ENCODE results near the gene GIMAP6. TPM values are rescaled to one million over a fixed set of nuclear protein-coding genes. Genes with fewer than 3 reads are reported as not detected.
"Not testable (repeated sequence)": the region's sequence is repeated elsewhere in the genome, so short reads cannot be mapped to it uniquely, and the experiment has no call there.

The GIMAP6 gene
- total RNA-seq, 4 donors from 2014 or later: 2.2 to 11.7 (median 6.9) TPM

GRCh38 chr7:150621376-150621775 is 10.8 kb downstream of the GIMAP6 start:
- Histone ChIP-seq H3K27ac (no peak overlapping the region), H3K36me3 (no peaks in the 10 kb centered on the region), H3K4me3 (no peak overlapping the region), H3K27me3 (no peaks in the 10 kb centered on the region), H3K4me1 (no peaks in the 10 kb centered on the region), H3K9me3 (no peaks in the 10 kb centered on the region)
- TF ChIP-seq POLR2AphosphoS5 (IDR thresholded peaks at IDR 0.05): no peak
- no peak for TF ChIP-seq EP300 (IDR thresholded peaks at IDR 0.05; ENCODE audit: low read depth)
- whole genome bisulfite sequencing, 2 donors (ENCODE audit: low coverage in 1 of 2): 91% methylated on average over 1 of the region's 1 CpG; no CpG with 5 or more reads in 1 of the 2 donors
- in situ Hi-C loops (cut with MboI; ENCODE audit: low pct_ligation_motif_present in 1 of 4, low pct_unique_long_range_greater_than_20kb in 1 of 4, low sequenced_read_pairs in 3 of 4): no loop called here
- no peak for DNase-seq
- intact Hi-C loops (cut with DNase I; ENCODE audit: low total_unique reads): no loop called here

GRCh38 chr7:150620617-150621371 is 11.4 kb downstream of the GIMAP6 start:
- intact Hi-C loops (cut with DNase I; ENCODE audit: low total_unique reads) (no loop called here), in situ Hi-C loops (cut with MboI; ENCODE audit: low pct_ligation_motif_present in 1 of 4, low pct_unique_long_range_greater_than_20kb in 1 of 4, low sequenced_read_pairs in 3 of 4) (no loop called here)
- no peak for DNase-seq
- TF ChIP-seq POLR2AphosphoS5 (IDR thresholded peaks at IDR 0.05) (no peak), POLR2A (IDR thresholded peaks at IDR 0.05) (no peak), EP300 (IDR thresholded peaks at IDR 0.05; ENCODE audit: low read depth) (no peak)
- TF ChIP-seq, protein P1, sequence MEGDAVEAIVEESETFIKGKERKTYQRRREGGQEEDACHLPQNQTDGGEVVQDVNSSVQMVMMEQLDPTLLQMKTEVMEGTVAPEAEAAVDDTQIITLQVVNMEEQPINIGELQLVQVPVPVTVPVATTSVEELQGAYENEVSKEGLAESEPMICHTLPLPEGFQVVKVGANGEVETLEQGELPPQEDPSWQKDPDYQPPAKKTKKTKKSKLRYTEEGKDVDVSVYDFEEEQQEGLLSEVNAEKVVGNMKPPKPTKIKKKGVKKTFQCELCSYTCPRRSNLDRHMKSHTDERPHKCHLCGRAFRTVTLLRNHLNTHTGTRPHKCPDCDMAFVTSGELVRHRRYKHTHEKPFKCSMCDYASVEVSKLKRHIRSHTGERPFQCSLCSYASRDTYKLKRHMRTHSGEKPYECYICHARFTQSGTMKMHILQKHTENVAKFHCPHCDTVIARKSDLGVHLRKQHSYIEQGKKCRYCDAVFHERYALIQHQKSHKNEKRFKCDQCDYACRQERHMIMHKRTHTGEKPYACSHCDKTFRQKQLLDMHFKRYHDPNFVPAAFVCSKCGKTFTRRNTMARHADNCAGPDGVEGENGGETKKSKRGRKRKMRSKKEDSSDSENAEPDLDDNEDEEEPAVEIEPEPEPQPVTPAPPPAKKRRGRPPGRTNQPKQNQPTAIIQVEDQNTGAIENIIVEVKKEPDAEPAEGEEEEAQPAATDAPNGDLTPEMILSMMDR (IDR thresholded peaks at IDR 0.05): no peak
- H3K4me3 ChIP-seq: no peak overlapping the region
- H3K27me3 ChIP-seq: no peaks in the 10 kb centered on the region
- no peaks in the 10 kb centered on the region for H3K36me3 ChIP-seq
- H3K27ac ChIP-seq: no peak overlapping the region
- no peaks in the 10 kb centered on the region for H3K4me1 ChIP-seq
- WGBS, 2 donors (ENCODE audit: low coverage in 1 of 2): 60 to 100% methylated on average over 1 to 3 of the region's 3 CpGs
- no peaks in the 10 kb centered on the region for H3K9me3 ChIP-seq

GRCh38 chr7:150620061-150620460 is 12.1 kb downstream of the GIMAP6 start:
- TF ChIP-seq EP300 (IDR thresholded peaks at IDR 0.05; ENCODE audit: low read depth) (no peak), POLR2A (IDR thresholded peaks at IDR 0.05) (no peak), POLR2AphosphoS5 (IDR thresholded peaks at IDR 0.05) (no peak)
- TF ChIP-seq, protein P1 (IDR thresholded peaks at IDR 0.05): no peak
- H3K36me3 ChIP-seq: no peaks in the 10 kb centered on the region
- intact Hi-C loops (cut with DNase I; ENCODE audit: low total_unique reads): no loop called here
- DNase-seq: no peak
- no peak overlapping the region for H3K27ac ChIP-seq
- H3K4me1 ChIP-seq: no peaks in the 10 kb centered on the region
- H3K9me3 ChIP-seq: no peaks in the 10 kb centered on the region
- no peak overlapping the region for H3K4me3 ChIP-seq
- WGBS, 2 donors (ENCODE audit: low coverage in 1 of 2): 84 to 88% methylated on average over 3 of the region's 3 CpGs
- in situ Hi-C loops (cut with MboI; ENCODE audit: low pct_ligation_motif_present in 1 of 4, low pct_unique_long_range_greater_than_20kb in 1 of 4, low sequenced_read_pairs in 3 of 4): no loop called here
- no peaks in the 10 kb centered on the region for H3K27me3 ChIP-seq

GRCh38 chr7:150615221-150615755 is 16.9 kb downstream of the GIMAP6 start:
- in situ Hi-C loops (cut with MboI; ENCODE audit: low pct_ligation_motif_present in 1 of 4, low pct_unique_long_range_greater_than_20kb in 1 of 4, low sequenced_read_pairs in 3 of 4); intact Hi-C loops (cut with DNase I; ENCODE audit: low total_unique reads): not testable (repeated sequence)

GRCh38 chr7:150614426-150614825 is 17.8 kb downstream of the GIMAP6 start:
- H3K9me3 ChIP-seq; in situ Hi-C loops (cut with MboI; ENCODE audit: low pct_ligation_motif_present in 1 of 4, low pct_unique_long_range_greater_than_20kb in 1 of 4, low sequenced_read_pairs in 3 of 4); H3K27me3 ChIP-seq; H3K4me1 ChIP-seq; H3K36me3 ChIP-seq; H3K4me3 ChIP-seq; H3K27ac ChIP-seq; DNase-seq: not testable (repeated sequence)
- 71% methylated on average over 1 of the region's 1 CpG for WGBS, 2 donors (ENCODE audit: low coverage in 1 of 2)
- intact Hi-C loops (cut with DNase I; ENCODE audit: low total_unique reads): loop anchor here (5.0 kb wide), 1 partner anchor 478 kb away; no protein-coding TSS in a partner anchor

More at GRCh38 chr7:150615221-150615755, 16.9 kb downstream of the GIMAP6 start:
- not testable (repeated sequence) for H3K9me3 ChIP-seq, H3K27me3 ChIP-seq, H3K4me3 ChIP-seq, H3K4me1 ChIP-seq, H3K27ac ChIP-seq, DNase-seq, H3K36me3 ChIP-seq
- WGBS, 2 donors (ENCODE audit: low coverage in 1 of 2): 42 to 76% methylated on average over 3 to 5 of the region's 5 CpGs
